WI38 (cell line): Measurements from ENCODE around the gene ANKRD9.

ENCODE experiments used
- H3K4me3 ChIP-seq: 2 replicates; pipeline ENCODE4 v1.5.1; 2011; ENCODE audit warnings: low read depth, mild to moderate bottlenecking, control low read depth, low read length
- CTCF ChIP-seq: IDR thresholded peaks from 2 replicates; pipeline ENCODE4 v1.5.1; 2012; ENCODE audit warnings: low read depth, mild to moderate bottlenecking, control low read depth, low read length

ANKRD9 gene

GRCh38 chr14:102500713-102501112 lies 8.9 kb downstream of the ANKRD9 start:
- H3K4me3 ChIP-seq, result no peak overlapping the region
- no peak for TF ChIP-seq CTCF

- no peak overlapping the region for H3K4me3 ChIP-seq
- TF ChIP-seq CTCF, result no peak
Observed at GRCh38 chr14:102500158-102500662, 9.4 kb downstream of the ANKRD9 start.

DNA sequence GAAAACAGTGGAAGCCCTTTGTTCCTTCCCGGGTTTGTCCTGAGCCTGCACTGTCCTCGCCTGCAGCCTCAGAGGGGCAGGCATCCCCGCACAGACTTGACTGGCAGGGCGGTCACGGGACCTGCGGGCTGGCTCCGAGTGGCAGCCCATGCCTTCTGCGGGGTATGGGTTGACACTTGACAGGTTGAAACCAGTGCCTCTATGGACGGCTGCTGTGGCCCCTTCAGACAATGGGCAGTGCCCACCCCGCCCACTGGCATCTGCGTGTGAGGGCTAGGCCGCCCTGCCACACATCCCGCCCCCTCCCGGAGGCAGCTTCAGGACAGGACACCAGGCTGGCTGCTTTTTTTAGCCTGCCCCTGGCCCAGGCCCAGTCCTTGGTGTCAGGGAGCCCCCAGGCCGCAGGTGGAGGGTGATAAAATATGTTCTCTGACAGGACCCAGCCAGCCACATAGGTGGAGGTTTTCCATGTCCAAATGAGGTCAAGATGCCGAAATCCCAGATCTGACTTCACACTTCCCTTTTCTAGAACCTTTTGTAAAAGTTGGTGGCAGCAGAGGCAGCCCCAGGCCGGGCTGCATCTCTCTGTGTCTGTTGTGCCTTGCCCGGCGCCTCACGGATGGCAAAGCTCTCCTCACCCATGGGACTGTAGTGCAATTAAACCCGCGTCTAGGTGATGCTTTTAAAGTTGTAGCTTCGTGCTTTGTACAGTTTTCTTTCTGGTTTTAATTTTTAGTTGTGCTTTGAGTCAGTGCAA lies 10.0 kb downstream of the ANKRD9 start:
- TF ChIP-seq CTCF, result no peak
- no peak overlapping the region for H3K4me3 ChIP-seq

DNA sequence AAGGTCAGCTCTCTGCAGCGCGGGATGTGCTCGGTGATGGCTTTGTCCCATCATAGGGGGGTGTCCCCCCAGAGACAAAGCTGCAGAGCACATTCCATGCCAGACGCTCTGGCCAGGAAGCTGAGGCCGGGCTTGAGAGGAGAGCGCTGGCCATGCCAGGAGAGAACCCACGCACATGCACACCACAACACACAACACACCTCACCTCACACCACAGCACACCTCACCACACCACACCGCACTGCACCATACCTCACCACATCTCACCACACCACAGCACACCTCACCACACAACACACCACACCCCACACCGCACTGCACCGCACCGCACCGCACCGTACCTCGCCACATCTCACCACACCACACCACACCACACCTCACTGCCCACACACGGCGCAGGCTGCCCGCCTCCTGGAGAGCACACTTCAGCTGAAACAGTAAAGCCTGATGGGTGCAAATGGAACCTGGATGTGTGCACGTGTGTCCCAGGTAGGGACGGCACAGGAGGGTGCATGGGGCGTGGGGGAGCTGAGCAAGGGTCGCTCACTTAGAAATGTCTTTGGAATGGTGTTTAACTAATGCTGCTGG lies 10.8 kb downstream of the ANKRD9 start:
- H3K4me3 ChIP-seq, result no peak overlapping the region
- no peak for TF ChIP-seq CTCF

GRCh38 chr14:102497998-102498677 lies 11.4 kb downstream of the ANKRD9 start:
- TF ChIP-seq CTCF, result no peak
- no peak overlapping the region for H3K4me3 ChIP-seq

GRCh38 chr14:102496958-102497744 lies 12.4 kb downstream of the ANKRD9 start:
- H3K4me3 ChIP-seq, result no peak overlapping the region
- no peak for TF ChIP-seq CTCF
